HG03135 (cell line): ENCODE results near the gene TRIM24.
"Not testable (repeated sequence)": the region's sequence is repeated elsewhere in the genome, so short reads cannot be mapped to it uniquely, and the experiment has no call there.

Source experiments
- ATAC-seq: cut with Tn5 transposase; IDR thresholded peaks from one replicate; pipeline ENCODE4 v1.9.1; 2021; ENCODE audit warnings: mild to moderate bottlenecking, moderate library complexity; ENCODE audit not compliant: unreplicated experiment

The TRIM24 gene

DNA sequence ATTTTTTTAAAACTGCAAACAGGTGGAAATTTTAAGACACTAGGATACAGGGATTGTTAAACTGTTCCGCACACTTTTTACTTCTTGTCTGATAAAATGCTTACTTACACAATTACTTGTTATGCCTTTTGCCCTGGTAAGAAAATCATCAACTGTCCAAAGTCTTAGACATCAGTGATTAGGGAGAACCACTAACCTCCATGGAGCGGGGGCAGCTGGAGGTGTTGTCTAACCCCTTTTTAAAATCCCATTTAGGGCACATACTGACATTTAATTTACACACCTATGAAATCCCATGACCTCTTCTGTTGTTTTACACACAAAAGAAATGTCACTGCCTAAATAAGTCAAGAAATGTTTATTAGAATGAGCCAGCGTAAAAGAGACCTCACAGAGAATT, 65.7 kb downstream of the TRIM24 start:
- no peak for ATAC-seq

DNA sequence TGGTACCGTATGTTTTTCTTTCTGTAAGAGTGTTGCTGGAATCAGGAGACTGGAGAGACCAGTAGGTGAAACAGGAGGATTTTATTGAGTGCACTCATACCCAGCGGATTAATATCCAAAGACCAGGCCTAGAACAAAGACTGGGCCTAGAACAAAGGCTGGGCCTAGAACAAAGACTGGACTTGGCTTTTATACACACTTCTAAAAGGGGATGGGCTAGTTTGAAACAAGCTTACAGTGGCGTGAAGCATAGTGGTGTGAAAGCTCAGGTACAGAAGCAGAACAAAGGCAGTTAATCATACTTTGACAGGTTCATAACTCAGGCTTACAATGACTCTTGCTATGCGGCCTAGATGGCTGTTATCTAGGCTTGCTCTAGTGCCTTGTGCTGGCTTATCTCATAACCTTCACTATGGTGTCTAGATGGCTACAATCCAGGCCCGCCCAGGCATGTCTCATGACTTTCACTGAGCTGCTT, 67.7 kb downstream of the TRIM24 start:
- no peak for ATAC-seq

DNA sequence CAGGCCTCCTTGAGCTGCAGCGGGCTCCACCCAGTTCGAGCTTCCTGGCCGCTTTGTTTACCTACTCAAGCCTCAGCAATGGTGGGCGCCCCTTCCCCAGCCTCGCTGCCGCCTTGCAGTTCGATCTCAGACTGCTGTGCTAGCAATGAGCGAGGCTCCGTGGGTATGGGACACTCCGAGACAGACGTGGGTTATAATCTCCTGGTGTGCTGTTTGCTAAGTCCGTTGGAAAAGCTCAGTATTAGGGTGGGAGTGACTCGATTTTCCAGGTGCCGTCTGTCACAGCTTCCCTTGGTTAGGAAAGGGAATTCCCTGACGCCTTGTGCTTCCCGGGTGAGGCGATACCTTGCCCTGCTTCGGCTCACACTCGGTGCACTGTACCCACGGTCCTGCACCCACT, 76.8 kb downstream of the TRIM24 start:
- ATAC-seq, result not testable (repeated sequence)

DNA sequence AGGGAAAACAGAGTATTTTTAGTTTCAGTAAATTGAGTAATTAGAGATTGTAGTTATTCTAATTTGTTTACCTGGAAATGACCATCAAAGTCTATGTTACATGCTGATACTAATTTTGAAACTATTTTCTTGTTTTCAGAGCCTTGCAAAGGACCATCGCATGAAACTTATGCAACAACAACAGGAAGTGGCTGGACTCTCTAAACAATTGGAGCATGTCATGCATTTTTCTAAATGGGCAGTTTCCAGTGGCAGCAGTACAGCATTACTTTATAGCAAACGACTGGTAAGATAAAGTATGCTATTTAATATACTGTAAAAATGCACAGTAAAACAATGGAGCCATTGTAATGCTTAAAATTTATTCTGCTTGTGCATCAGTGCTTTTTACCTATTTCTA, 78.5 kb downstream of the TRIM24 start:
- no peak for ATAC-seq

DNA sequence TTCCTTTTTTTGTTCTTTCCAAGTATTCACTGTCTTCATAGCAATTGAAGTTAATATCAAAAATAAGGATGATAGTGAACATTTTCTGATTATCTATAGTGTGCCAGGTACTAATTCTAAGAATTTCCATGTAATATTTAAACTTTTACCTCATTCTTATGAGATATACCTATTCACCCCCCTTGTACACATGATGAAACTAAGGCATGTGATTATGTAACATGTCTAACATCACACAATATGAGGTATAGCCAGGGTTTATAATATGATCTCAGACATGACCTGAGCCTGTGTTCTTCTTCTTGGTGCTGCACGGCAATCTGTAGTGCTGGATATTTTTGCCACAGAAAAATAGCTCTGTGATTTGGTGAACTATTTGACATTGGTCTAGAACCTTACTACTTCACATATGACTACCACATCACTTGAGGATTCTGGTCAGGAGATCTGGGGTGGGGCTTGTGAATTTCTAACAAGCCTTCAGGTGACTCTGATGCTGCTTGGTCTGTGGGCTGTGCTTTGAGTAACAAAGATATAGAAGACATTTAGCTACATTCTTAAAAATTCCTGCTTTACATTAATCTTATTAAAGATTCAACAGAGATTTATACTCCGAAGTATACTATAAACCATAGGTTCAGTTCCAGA, 79.1 kb downstream of the TRIM24 start:
- ATAC-seq, result no peak

DNA sequence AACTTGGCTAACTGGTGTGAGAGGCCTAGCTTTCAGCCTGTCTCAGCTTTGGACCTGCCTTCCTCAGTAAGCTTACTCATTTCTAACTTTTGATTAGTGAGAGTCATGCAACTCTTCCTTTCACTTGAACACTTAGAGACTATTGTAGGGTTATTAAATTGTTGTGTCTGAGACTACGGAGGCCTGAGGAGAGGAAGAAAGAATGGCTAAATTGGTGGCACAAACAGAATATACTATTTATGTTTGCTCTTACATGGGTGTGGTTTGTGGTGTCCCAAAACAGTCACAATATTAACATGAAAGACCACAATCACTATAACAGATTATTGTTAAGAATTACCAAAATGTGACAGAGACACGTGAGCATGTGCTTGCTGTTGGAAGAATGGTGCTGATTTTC, 82.1 kb downstream of the TRIM24 start:
- peak; percentile 75 for ATAC-seq

DNA sequence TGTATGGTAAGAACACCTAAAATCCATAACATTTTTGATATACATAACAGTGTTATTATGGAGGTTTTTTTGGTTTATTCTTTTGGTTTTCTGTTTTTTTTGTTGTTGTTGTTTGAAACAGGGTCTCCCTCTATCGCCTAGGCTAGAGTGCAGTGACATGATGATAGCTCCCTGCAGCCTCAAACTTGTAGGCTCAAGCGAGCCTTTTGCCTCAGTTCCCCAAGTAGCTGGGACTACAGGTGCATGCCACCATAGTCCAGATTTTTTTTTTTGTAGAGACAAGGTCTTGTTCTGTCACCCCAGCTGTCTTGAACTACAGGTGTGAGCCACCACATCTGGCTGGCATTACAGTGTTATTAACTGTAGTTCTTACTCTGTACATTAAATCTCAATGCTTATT, 83.7 kb downstream of the TRIM24 start:
- no peak for ATAC-seq

DNA sequence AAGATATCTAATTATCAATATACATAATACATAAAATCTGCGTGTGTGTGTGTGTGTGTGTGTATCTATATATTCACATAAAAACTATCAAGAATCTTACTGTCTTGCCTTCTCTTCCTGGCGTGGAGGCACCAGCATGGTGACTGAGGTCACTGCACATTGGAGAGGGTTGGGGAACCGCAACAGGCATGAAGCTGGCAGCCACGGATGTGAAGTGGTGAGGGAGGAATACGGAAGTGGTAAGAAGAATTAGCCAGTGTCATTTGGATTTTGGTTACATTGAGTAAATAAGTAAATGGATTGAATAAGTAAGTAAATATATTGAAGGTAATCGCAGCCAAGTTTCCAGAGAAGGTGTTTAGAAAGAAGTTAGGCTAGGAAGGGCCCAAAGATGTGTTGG, 85.1 kb downstream of the TRIM24 start:
- ATAC-seq, result no peak

DNA sequence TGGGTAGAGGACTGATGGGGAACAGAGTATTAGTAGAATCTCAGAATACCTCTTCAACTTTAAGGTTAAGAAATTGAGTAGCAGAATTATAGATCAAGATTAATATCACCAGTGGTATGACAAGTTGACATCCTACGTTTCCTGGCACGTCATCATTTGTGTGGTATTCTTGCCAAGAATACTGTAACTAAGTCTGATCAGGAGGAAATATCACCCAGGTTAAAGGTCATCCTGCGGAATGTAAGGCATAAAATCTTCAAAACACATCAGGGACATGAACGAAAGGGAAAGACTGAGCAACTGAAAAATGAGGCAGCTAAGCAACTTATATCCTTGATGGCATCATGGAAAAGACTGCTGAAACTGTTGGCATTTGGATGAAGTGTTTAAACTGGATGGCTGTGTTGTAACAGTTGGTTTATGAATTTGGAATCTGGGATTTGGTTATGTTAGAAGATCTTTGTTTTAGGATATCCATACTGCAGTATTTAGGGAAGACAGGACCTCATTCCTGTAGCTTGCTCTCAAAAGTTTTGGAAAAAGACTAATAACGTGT, 86.1 kb downstream of the TRIM24 start:
- no peak for ATAC-seq

DNA sequence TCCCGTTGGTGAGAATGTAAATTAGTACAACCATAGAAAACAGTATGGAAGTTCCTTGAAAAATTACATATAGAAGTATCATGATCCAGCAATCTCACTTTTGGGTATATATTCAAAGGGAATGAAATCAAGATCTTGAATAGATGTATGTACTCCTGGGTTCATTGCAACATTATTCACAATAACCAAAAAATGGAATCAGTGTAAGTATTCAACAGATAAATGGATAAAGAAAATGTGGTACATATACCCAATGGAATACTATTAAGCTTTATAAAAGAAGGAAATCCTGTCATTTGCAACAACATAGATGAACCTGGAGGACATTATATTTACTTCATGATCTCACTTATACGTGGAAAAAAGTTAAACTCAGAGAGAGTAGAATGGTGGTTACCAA, 86.8 kb downstream of the TRIM24 start:
- ATAC-seq, result no peak

DNA sequence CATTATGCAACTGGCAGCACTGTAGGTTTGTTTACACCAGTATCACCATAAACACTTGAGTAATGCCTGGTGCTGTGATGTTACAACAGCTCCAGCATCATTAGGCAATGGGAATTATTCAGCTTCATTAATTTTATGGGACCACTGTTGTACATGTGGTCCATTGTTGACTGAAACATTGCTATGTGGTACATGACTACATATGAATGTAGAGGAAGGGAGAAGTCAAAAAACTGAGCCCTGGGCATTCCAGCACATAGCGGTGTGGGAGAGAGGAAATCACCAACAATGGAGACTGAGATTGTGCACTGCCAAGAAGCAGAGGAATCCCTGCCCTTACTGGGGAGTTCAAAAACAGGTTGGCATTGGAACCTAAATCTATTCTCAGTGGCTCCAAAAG, 89.0 kb downstream of the TRIM24 start:
- ATAC-seq, result no peak

DNA sequence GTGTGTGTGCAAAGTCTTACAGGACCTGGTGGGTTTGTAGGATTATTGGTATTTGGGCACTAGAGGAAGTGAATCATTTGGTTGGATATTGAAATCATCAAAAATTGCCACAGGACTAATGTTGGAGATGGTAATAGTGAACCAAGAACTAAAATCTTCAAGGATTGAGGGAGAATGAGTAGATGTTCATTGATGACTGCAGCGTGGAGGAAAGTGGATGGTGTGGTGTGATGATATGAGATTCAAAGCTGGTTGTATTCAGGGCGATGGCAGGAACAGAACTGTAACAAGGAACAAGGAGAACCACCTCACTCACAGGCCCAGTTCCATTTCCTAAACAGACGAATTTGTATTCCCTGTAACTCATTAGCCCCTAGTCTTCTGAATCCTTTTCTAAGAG, 90.3 kb downstream of the TRIM24 start:
- no peak for ATAC-seq

DNA sequence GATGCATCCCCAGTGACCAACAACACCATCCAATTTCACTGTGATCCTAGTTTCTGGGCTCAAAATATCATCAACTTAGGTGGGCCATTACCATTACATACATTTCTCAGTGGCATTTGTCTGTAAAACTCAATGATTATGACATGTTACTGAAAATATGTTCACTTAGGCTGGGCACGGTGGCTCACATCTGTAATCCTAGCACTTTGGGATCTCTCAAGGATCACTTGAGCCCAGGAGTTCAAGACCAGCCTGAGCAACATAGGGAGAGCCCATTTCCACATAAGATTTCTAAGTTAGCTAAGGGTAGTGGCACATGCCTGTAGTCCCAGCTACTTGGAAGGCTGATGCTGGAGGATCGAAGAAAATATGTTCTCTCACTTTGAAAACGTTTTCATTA, 91.0 kb downstream of the TRIM24 start:
- no peak for ATAC-seq

DNA sequence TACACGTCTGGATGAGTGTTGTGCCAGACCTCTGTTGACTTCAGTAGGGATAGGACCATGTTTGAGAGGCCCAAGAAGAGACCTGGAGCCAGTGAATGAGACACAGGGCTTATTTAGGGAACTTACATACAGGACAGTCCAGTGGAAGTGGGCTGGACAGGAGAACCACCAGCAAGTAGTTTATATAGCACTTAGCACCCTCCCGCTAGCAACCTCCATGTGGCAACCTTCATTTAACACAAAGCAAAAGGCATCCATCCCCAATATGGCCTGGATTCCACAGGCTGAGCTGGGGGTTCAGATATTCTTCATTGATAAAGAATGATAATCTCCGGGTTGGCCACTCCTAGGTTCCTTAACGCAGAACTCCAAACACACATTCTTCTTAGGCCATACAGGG, 93.7 kb downstream of the TRIM24 start:
- no peak for ATAC-seq

DNA sequence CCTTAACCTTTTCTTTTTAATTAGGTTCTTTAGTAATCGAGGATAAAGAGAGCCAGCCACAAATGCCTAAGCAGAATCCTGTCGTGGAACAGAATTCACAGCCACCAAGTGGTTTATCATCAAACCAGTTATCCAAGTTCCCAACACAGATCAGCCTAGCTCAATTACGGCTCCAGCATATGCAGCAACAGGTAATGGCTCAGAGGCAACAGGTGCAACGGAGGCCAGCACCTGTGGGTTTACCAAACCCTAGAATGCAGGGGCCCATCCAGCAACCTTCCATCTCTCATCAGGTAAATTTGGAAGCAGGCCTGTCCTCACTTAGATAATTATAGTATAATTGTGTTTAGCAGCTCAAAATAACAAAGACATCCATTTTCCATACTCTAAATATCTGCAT, 94.6 kb downstream of the TRIM24 start:
- ATAC-seq, result no peak

DNA sequence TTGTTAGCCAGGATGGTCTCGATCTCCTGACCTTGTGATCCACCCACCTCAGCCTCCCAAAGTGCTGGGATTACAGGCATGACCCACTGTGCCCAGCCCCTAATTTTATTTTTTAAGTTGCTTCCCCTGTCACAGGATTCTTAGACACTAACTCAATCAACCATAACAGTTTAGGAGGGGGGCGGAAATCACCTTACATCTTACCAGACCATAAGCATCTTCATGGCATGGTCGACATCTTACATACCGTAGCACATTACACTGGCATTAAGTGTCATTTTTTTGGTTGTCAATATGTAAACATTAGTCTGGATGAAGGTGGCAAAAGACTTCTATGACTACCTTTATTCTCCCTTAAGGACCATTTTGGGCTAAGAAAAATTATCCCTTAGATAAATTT, 95.6 kb downstream of the TRIM24 start:
- no peak for ATAC-seq

DNA sequence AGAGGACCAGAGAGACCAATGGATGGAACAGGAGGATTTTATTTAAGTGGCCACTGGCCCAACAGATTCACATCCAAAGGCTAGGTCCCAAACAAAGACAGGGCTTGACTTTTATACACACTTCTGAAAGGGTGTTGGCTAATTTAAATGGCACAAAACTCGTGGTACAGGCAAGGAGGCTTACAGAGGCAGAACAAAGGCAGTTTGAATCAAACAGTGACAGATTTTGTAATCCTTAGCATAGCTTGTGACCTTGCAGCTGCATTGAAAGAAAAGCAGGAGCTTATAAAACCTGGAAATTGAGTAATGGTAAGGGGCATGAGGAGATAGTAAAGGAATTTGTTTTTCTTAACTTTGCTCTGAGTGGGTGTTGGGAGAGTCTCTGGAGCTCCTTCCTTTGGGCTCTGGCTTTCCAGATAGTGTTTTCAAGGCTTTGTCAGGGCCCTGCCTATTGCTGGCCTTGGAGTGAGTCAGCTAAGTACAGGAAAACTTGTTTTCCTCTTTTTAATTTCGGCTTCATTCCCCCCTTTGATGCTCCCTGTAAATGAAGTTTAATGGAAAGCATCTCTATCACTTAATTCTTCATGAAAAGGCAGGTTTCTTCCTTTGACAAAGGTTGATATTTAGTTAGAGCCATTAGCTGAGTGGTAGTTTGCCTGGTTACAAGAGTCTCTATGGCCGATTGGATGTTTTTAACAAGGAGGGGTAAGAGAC, 96.9 kb downstream of the TRIM24 start:
- ATAC-seq, result no peak

DNA sequence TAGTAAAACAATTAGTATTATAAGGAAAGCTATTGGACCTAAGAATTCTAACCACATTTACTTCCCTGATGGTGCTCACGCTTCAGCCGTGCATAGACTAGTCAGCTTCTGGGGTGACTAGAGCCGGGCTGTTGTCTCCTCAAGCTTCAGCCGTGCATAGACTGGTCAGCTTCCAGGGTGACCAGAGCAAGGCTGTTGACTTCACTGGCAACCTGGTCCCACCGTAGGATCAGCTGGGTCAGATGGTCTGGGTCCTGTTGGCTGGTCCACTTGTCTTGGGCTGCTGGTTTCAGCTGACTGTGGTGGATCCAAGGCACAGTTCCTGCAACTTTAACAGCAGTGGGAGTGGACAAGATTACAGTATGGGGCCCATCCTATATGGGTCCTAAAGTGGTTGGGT, 99.4 kb downstream of the TRIM24 start:
- no peak for ATAC-seq

DNA sequence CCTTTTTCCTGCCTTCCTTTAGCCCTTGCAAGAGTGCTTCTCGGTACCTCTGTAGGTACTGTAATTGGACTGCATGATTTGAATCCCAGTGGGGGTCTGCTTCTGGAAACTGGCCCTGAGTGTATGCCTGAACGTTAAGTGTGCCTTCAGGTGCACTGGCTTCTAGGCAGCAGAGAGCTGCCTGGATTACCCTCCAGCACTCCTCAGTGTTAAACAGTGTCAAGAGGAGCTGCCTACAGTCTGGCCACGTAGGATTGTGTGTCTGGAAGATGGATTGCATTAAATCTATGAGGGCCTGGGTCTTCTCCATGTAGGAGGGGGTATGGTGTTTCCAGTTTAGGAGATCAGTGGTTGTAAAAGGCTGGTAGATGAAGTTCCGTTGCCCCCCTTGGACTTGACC, 103.7 kb downstream of the TRIM24 start:
- ATAC-seq, result no peak

DNA sequence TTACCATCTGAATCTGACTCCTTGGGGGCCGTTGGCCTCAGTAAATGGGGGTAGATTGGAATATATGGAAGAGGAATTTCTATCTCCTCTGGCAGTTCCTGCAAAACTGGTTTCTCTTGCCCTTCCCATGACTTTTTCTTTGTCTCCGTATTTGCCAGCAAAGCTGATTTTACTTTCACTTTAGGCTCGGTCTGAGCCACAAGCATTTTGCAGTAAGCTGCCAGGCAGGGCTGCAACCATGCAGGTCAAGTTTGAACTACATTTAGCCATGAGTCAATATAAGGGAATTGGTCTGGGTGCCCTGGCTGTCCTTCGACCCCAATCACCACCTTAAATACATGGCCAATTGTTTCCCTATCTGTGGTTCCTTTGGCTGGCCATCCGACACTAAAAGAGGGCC, 104.3 kb downstream of the TRIM24 start:
- no peak for ATAC-seq

DNA sequence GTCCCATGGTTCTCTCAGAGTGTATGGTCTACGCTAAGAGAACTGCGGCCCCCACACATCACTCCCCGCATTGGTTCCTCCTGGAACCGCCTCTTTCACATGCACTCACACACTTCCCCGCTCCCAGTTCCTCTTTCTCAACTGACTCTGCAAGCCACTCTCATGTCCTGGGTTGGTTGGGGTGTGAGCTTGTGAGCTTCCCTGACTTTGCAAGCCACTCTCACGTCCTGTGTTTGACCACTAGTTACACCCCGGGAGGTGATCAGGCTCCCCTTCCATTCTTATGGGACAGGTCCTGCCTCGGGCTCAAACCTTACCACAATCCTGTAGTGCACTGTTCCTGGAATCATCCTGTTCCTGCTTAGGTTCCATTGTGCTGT, 105.0 kb downstream of the TRIM24 start:
- ATAC-seq, result no peak

DNA sequence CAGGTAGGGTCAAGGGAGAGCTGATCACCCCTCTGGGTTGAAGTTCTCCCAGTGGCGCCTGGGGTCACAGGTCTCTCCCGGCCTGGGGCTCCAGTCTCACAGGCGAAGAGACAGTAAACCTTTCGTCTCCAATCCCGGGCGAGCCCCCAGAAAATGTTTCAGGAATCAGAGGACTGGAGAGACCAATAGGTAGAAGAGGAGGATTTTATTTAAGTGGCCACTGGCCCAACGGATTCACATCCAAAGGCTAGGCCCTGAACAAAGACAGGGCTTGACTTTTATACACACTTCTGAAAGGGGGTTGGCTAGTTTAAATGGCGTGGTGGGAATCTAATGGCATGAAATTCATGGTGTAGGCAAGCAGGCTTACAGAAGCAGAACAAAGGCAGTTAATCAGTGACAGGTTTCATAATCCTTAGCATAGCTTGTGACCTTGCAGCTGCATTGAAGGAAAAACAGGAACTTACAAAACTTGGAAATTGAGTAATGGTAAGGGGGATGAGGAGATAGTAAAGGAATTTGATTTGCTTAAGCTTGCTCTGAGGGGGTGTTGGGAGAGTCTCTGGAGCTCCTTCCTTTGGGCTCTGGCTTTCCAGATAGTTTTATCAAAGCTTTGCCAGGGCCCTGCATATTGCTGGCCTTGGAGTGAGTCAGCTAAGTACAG, 105.5 kb downstream of the TRIM24 start:
- no peak for ATAC-seq
